Tibial nerve (tissue), 3 donors: ENCODE measurements around the gene TRPV4.

ENCODE experiments used
- POLR2A ChIP-seq, 2 donors: fragments of 450-650 bp; IDR thresholded peaks; one replicate each; pipeline ENCODE4 v1.6.1; 2017; ENCODE audit warnings: antibody characterized with exemption in 2 of 2, mild to moderate bottlenecking in 2 of 2, moderate library complexity in 2 of 2
- TF ChIP-seq, protein P1 (sequence below), 5 experiments: fragments of 200-600 bp in 3 of 5; fragments of 450-650 bp in 2 of 5; sonication (generic) in 3 of 5; IDR thresholded peaks; one replicate each; pipeline ENCODE4 v1.5.1; 2016 to 2019; ENCODE audit warnings: antibody characterized with exemption in 5 of 5, mild to moderate bottlenecking in 3 of 5, moderate library complexity in 2 of 5

- TF ChIP-seq, protein P1, sequence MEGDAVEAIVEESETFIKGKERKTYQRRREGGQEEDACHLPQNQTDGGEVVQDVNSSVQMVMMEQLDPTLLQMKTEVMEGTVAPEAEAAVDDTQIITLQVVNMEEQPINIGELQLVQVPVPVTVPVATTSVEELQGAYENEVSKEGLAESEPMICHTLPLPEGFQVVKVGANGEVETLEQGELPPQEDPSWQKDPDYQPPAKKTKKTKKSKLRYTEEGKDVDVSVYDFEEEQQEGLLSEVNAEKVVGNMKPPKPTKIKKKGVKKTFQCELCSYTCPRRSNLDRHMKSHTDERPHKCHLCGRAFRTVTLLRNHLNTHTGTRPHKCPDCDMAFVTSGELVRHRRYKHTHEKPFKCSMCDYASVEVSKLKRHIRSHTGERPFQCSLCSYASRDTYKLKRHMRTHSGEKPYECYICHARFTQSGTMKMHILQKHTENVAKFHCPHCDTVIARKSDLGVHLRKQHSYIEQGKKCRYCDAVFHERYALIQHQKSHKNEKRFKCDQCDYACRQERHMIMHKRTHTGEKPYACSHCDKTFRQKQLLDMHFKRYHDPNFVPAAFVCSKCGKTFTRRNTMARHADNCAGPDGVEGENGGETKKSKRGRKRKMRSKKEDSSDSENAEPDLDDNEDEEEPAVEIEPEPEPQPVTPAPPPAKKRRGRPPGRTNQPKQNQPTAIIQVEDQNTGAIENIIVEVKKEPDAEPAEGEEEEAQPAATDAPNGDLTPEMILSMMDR (IDR thresholded peaks at IDR 0.05) = no peak
- no peak for TF ChIP-seq POLR2A (IDR thresholded peaks at IDR 0.05)
These were observed 11.2 kb downstream of the TRPV4 start for GRCh38 chr12:109821968-109822367.
